Stimulated activated CD8-positive, alpha-beta memory T cell treated with anti-CD3 and anti-CD28 coated beads, Interleukin-7, amount 100 ng/mL, for 48 hours (primary cell): ENCODE data around the gene FNDC5.
A peak's percentile ranks its signal among the peaks of the same experiment; 100 is the strongest.

Experiments used
- DNase-seq, 2 donors: peaks; one replicate each; pipeline ENCODE4 v3.0.0-alpha.2; 2020; ENCODE audit warnings: low read depth in 1 of 2; ENCODE audit errors: extremely low read depth in 1 of 2

The FNDC5 gene

DNA sequence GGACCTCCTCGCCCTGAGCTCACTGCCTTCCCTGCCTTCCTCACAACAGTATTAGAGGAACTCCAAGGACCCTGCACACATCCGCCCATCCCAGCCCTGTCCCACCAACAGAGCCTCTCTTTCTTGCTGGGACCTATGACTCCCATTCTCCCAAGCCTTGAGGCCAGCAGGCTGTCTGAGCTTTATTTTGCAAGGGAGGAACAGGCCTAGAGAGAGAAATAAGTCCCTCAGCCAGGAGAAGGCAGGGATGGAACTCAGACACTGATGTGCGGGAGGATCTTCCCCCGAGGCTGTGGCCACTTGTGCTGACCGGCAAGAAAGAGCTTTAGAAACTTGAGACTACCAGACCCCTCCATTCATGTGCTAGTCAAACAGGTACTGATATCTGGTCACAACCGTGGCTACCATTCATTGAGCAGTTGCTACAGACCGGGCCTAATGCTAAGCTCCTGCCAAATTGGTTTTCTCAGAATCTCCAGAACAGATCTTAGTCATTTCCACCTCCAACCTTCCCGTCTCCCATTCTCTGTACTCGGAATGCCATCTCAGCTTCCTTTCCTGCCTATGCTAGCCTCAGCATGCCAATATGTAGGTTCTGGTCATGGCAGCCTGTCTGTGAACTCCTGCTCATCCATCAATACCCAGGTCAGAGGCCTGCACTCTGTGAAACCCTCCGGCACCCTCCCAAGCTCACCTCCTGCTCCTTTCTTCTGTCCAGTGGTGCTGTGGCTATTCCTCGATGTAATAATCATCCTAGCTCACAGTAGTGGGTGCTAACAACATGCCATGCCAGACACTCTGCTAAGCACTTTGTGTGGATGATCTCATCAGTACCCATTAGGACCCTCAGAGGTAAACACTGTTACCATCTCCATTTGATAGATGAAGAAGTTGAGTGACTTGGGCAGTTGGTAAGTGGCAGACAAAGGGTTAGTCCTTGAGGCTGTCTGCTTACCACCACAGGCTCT is 26.7 kb upstream of the FNDC5 start:
- DNase-seq, result no peak

DNA sequence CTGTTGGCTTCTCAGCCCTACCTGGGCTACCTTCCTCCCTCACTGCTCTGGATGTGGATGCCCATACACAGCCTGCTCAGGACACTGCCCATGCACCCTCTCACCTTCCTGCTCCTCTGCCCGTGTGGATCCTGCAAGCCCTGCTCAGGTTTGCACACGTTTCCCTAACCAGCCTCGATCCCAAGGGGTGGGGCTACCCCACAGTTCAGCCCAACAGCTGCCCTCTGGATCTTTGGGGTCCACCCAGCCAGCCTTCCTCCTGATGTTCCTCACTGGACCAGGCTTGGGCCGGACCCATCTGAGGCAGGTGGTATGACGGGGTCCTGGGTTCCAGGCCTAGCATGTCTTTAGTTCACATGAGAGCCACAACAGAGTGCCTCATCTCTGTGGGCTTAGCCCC is 25.7 kb upstream of the FNDC5 start:
- DNase-seq, result no peak

DNA sequence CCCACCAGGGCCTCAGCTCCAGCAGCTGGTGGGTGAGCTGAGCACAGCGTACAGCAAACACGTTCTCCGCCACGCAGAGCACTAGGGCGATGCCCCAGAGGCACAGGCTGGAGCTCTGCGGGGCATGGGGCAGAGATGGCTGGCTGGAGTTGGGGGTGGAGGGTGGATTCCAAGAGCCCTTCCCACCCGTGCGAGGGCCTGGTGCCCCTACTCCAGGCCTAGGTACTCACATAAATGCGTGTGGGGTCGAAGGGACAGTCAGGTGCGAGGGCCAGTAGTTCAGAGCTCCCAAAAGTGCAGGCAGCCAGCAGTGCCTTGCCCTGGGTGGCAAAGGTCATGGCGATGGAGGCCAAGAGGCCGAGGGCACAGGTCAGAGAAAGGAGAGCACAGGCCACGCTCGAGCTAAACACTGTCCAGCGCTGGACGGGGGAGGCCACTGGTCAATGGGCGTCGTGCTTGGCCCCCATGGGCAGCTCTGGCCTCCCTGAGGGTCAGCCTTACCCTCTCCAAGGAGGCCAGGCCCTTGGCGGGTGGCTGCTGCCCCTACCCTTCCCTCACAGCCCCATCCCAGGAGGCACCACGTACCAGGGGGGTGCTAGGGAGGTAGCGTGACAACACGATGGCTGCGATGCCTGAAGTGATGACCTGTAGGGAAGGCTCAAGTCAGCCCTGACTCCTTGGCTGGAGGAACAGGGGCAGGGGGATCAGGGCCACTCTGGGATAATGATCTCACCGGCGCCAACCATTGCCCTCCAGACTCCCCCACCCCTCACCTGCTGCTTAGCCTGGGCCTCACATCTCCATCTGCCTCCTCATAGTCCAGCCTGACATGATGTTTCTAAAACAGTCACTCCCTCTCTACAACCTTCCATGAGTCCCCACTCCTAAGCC is 24.9 kb upstream of the FNDC5 start:
- no peak for DNase-seq

DNA sequence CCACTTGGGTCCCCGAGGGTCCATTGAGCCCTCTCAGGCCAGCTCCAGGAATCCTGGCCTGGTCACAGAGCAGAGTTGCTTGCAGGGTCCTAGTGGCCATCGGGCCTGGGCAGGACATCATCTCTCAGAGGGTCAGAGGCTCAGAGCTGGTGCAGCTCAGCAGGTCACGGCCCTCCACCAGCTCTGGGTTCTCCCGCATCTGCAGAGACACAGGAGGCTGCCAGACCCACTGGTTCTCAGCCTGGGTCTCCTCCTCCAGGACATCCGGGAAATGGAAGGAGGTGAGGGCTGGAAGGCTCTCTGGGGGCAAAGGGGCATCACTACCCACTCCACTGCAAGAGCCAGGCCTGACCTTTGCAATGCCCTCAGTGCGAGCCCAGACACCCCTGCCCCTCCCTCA is 24.0 kb upstream of the FNDC5 start:
- no peak for DNase-seq

DNA sequence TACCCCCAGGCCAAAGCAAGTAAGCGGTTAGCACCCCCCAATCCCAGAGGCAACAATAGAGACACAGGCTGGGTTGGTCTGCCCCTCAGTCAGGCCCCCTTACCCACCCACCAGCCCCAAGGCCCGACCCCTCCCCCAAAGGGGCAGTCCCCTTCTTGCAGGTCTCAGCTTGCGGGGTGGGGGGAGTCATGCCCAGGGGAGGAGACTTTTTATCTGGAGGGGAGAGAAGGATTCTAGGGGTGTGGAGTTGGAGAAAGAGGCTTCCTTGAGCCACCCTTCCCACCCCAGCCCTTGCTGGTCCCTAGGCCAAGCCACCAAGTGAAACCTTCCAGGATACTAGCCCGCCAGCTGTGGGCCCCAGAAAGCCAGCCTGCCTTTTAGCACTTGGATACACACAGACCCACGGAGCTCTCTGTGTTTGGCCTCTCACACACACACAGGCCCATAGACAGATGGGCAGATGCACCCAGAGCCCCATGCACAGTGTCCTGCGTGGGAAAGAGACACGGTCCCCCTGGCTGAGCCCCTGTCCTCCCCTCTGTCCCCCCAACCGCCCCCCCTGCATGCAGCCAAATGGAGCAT is 23.4 kb upstream of the FNDC5 start:
- no peak for DNase-seq

DNA sequence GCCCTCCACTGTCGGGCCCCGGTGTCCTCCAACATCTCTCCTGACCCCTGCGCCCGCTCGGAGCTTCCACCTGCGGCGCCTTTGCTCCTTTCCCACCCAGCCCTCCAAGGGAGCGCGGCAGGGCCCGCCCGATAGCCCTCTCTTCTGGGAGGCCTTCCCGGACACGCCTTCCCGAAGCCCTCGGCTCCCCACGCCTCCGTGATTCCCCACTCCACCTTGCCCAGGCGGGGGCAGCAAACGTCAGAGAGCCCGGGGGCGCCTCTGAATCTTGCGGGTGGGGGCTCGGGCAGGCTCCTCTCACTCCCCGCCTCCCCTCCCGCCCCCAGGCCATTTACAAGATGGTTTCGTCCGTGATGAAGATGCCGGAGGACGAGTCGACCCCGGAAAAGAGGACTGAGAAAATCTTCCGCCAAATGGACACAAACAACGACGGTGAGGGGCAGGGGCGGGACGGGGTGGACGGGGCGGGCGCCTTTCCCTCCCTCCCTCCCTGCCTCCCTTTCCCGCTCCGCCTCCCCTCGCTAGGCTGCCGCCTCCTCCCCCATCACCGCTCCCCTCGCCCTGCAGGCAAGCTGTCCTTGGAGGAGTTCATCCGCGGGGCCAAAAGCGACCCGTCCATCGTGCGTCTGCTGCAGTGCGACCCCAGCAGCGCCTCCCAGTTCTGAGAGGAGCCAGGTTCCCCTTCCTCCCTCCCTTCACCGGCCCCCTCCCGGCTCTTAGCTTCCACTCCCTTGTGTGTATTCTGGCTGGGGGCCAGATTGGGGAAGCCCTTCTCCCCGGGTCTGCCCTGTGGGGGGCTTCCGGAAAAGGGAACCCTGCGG is 22.7 kb upstream of the FNDC5 start:
- no peak for DNase-seq

DNA sequence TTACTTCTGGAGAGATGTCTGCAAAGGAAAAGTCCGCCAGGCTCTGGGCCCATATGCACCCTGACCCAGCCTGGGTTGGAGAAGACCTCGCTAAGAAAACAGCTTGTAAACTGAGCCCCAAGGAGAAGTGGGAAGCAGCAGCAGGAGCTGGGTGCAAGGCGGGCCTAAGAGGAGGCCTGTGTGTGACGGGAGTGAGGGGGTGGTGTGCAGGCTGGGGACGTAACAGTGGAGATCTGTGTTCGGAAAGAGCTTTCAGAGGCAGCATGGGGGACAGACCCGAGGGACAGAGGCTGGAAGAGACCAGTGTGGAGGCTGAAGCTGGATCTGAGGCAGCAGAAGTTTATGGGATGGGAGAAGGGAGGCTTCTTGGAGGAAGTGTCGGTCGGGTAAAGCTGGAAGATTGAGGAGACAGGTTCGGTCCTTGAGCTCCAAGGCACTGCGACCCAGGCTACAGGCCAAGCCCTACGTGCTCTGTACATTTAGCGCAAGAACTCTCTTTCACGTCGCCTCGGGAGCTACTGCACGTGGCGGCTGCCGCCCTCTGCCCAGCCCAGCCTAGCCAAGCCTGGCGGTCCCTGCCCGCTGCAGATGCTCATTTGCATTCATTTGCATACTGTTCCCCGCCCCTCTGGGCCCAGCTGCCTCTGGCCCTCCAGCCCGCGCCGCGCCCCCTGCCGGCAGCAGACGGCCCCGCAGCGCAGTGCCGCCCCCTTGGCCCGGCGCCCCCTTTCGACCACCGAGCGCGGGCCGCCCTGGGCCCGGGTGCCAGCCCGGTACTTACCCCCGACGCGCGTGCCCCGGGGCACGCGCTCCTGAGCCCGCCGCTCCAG is 21.9 kb upstream of the FNDC5 start:
- DNase-seq, result peak in 1 of 2 donors; percentile 40

DNA sequence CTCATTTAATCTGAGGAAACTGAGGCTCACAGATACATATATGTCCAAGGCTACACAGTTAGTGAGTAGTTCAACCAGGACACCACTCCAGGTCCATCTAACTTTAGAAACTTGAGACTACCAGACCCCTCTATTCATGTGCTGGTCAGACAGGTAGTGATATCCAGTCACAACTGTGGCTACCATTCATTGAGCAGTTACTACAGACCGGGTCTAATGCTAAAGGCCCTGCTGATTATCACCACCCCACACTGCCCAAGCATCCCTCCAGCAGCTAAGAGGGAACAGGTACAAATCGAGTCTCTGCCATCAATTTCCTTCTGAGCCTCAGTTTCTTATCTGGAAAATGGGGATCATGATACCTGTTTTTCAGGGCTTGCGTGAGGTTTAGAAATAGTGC is 20.9 kb upstream of the FNDC5 start:
- DNase-seq, result no peak

DNA sequence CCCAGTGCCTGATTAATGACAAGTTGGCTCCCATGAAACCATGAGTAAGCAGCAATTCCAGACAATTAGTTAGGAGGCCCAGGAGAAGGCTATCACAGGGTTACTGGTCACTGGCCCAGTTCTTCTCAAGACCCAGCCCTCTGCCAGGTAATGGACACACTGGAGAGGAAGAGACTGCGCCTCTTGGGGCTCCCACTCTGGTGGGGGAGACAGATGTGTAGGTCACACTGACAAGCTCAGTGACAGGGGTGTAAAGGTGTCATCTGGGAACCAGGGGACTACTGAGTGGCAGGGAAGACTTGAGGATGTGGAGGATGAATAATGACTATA is 20.5 kb upstream of the FNDC5 start:
- no peak for DNase-seq

DNA sequence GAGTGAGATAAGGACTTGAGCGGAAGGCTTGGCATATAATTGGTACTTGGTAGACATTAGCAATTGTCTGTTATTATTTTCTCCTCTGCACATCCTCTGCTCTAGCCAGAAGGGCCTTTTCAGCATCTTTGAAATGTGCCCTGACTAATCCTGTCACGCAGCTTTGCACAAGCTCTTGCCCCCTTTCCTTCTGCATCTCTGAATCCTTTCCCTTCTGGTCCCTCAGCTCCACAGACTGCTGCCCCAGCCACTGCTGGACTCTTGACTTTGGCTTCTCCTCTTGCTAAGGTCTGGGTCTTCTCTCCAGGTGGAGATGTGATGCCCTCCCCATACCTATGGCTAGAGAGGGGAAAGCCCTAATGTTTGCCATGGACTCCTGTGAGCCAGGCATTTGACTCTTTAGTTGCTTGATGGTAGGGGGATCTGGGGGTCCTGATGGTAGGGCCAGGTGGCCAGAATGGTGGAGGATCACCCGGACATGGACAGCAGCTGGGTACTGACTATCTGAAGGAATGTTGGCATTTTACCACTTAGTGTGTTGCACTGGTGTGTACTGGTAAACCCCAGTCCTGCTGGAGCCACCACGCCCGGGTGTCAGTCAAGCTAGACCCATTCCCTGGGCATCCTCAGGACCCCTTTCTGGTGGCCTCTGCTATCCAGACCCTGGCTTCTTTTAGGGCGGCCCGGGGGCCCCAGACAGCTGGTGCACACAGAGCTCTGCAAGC is 20.0 kb upstream of the FNDC5 start:
- DNase-seq, result no peak

DNA sequence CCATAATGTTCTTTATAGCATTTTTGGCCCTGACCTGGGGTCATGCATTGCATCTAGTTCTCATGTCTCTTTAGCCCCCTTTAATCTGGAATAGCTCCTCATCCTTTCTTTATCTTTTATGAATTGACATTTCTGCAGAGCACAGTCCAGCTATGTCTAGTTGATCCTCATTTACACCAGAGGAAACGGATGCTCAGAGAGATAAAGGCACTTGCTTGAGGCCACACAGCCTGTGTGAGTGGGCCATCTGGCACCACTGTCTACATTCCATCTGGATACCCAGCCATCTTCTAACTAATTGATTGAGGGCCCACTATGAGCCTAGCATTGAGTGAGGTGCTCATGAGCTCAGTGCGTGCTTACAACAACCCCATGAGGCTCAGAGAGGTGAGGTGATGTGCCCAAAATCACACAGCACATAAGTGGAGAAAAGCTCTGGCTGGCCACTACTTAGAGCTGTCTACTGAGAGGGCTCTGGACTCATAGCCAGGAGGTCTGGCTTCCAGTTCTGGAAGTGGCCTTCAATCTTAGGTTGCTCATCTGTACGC is 19.1 kb upstream of the FNDC5 start:
- DNase-seq, result no peak

DNA sequence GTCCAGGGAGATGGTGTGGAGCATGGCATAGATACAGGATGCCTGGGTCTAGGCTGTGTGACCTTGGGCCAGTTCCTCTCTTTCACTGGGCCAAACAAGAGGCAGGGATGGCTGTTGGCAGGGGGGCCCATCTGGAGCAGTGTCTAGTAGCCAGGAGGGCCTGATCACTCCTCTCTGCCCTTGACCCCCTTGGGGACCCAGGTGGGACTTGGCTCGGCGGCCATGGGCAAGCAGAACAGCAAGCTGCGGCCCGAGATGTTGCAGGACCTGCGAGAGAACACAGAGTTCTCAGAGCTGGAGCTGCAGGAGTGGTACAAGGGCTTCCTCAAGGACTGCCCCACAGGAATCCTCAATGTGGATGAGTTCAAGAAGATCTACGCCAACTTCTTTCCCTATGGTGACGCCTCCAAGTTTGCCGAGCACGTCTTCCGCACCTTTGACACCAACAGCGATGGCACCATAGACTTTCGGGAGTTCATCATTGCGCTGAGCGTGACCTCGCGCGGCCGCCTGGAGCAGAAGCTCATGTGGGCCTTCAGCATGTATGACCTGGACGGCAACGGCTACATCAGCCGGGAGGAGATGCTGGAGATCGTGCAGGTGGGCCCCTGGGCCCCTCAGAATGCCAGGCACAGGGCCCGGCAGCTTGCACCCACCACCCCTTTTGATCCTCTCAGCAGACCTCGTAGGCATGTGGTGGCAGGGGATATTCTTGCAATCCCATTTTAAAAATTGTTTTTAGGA is 18.1 kb upstream of the FNDC5 start:
- no peak for DNase-seq

DNA sequence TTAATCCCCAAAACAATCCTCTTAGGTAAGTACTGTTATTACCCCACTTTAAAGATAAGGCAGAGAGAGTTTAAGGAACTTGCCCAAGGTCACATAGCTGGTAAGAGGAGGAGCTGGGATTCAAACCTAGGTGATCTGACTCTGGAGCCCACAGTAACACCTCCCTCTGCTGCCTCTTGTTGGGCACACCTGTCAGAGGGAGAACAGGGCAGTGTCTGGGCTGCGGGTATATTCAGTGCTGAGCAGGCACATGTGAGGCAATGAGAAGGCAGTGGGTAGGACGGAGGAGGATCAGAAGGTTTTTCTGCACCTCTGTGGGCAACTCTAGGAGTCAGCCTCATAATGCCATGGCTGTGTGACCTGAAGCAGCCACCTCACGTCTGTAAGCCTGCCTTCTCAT is 17.4 kb upstream of the FNDC5 start:
- DNase-seq, result no peak

DNA sequence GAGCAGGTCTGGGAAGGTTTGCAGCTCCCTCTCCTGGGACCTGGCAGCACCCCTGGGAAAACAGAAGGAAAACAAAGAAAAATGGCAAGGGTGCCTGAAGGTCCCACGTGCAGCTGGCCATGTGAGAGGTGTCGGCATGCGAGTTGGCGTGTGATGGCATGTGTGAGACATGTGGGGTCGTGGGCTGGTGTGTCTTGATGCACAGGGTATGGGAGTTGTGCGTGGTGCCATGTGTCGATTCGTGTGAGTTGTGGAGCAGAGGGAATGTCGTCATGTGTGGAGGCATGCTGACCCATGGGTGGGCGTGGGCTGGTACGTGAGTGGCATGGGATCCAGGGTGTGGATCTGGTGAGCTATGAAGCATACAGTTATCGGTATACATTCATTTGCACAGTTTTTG is 16.9 kb upstream of the FNDC5 start:
- DNase-seq, result no peak

DNA sequence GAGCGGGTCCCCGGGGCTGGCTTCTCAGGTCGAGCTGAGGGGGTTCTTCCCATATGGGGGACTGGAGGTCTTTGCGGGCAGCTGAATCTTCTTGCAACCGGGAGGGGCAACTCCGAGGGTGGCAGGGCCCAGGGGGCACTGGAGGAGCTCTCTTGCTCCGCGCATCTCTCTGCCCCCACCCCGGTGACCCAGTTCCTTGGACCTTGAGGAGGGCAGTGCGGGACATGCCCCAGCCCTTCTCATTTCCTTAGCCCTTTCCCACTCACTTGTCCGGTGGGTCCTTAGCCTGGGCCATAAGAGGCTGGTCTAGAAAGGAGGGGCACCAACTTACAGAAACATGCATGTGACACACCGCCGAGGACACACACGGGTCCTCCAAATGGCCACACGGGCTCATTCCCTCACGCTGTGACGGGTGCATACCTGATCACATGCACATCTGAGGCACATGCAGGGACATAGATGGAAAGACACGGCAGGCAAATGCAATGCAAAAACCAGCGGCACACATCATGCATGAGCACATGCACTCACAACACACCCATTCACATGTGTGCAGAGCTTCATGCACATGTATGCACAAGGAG is 16.2 kb upstream of the FNDC5 start:
- DNase-seq, result no peak

DNA sequence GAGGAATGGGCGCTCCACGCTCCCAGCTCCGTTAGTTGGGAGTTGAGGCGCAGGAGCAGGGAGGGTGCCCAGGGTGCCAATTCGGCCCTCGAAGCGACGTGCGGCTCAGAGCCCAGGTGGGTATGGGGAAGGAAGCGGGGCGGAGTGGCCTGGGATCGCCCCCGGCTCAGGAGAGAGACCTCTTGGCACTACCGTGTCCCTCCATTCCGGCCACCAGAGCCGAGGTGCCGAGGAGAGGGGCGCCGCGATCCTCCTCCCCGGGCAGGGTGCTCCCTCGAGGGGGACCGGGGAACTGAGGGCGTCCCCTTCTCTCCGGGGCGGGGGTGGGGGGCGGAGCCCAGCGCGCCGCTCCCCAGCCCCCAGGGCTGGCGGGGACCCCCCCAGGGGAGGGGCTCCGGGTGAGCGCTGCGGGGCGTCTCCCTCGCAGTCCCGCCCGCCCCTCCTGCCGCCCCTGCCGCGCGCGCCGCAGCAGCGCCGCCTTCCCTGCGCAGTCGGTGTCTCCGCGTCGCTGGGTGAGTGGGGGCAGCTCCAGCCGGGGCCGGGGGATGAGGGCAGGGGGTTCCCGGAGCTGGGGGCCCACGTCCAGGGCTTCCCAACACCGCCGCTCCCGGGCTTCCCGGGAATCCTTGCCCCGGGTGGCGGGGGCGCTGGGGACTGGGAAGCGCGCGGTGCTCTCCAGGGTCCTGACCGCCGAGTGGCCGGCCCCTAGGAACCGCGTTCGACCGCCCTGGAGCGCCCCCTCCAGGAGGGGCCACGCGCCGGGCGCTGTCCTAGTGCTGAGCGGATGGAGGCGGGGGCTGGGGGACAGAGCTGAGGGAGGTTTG is 15.5 kb upstream of the FNDC5 start, which contains the start of gene HPCA:
Gene HPCA, plus strand, starts transcription at position 488 of the 824 bp plus-strand sequence. CDS start 2,408 bp downstream, outside the sequence.
- no peak for DNase-seq

DNA sequence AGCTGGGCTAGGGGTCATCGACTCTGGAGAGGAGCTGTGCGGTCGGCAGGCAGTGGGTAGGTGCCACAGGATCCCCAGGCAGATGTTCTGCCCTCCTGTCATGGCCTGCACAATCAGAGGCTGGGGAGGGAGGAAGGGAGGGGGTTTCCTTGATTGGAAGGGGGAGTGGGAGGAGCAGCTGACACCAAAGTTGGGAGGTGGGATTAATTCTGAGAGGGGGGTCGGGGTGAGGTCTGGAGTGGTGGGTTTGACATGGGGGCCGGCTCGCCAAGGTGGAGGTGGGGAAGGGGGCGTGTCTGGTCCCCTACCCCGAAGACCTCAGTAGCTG is 14.9 kb upstream of the FNDC5 start:
- no peak for DNase-seq
